Neural progenitor cell (in vitro differentiated cells): ENCODE measurements around the gene LPP. TPM values are rescaled to one million over a fixed set of nuclear protein-coding genes. Genes with fewer than 3 reads are reported as not detected.

Source experiments
- DNase-seq: peaks from one replicate; pipeline ENCODE4 v3.0.0-alpha.2; 2016; ENCODE audit warnings: low spot score
- H2AFZ ChIP-seq: fragments of 200-600 bp; sonication (generic); replicated peaks from 2 replicates; pipeline ENCODE4 v1.6.1; 2016; ENCODE audit warnings: antibody characterized with exemption
- H3F3A ChIP-seq: fragments of 200-600 bp; sonication (generic); 2 replicates; pipeline ENCODE4 v1.6.1; 2016; ENCODE audit warnings: antibody characterized with exemption, low read depth
- H3K27ac ChIP-seq: fragments of 200-600 bp; sonication (generic); 2 replicates; pipeline ENCODE4 v1.5.1; 2016; ENCODE audit warnings: mild to moderate bottlenecking
- H3K27me3 ChIP-seq: fragments of 200-600 bp; sonication (generic); 2 replicates; pipeline ENCODE4 v1.6.1; 2016; ENCODE audit warnings: mild to moderate bottlenecking, moderate library complexity
- H3K36me3 ChIP-seq: fragments of 200-600 bp; sonication (generic); 2 replicates; pipeline ENCODE4 v1.5.1; 2016
- H3K4me1 ChIP-seq: fragments of 200-600 bp; sonication (generic); 2 replicates; pipeline ENCODE4 v1.6.1; 2016; ENCODE audit warnings: mixed run types
- H3K4me2 ChIP-seq: fragments of 200-600 bp; sonication (generic); 2 replicates; pipeline ENCODE4 v1.6.1; 2016
- H3K4me3 ChIP-seq: fragments of 200-600 bp; sonication (generic); 2 replicates; pipeline ENCODE4 v1.5.1; 2016
- H3K79me2 ChIP-seq: fragments of 200-600 bp; sonication (generic); 2 replicates; pipeline ENCODE4 v1.6.1; 2016; ENCODE audit warnings: low read depth
- H3K9ac ChIP-seq: fragments of 200-600 bp; sonication (generic); 2 replicates; pipeline ENCODE4 v1.6.1; 2016
- H3K9me3 ChIP-seq: fragments of 200-600 bp; sonication (generic); 2 replicates; pipeline ENCODE4 v1.5.1; 2016; ENCODE audit warnings: low read depth
- H4K20me1 ChIP-seq: fragments of 200-600 bp; sonication (generic); 2 replicates; pipeline ENCODE4 v1.6.1; 2016; ENCODE audit warnings: low read depth
- H3K27ac Mint-ChIP-seq: 3 replicates; pipeline ENCODE4 v1.8.0; 2021; ENCODE audit warnings: mixed read lengths
- H3K27me3 Mint-ChIP-seq: 2 replicates; pipeline ENCODE4 v1.8.0; 2022; ENCODE audit warnings: low read depth, mild to moderate bottlenecking, inconsistent platforms, moderate library complexity, mixed read lengths; ENCODE audit not compliant: insufficient read depth
- H3K36me3 Mint-ChIP-seq: 3 replicates; pipeline ENCODE4 v1.8.0; 2021; ENCODE audit warnings: mixed read lengths
- H3K4me1 Mint-ChIP-seq: 3 replicates; pipeline ENCODE4 v1.8.0; 2021; ENCODE audit warnings: mixed read lengths
- H3K4me3 Mint-ChIP-seq: 3 replicates; pipeline ENCODE4 v1.8.0; 2021; ENCODE audit warnings: mild to moderate bottlenecking, moderate library complexity, mixed read lengths
- H3K9me3 Mint-ChIP-seq: 3 replicates; pipeline ENCODE4 v1.8.0; 2020; ENCODE audit warnings: mixed read lengths
- EZH2 ChIP-seq: fragments of 200-600 bp; sonication (generic); IDR thresholded peaks from 2 replicates; pipeline ENCODE4 v1.6.1; 2017; ENCODE audit warnings: antibody characterized with exemption, mild to moderate bottlenecking, moderate library complexity
- EZH2phosphoT487 ChIP-seq: fragments of 200-600 bp; sonication (generic); IDR thresholded peaks from 2 replicates; pipeline ENCODE4 v1.6.1; 2017; ENCODE audit warnings: antibody characterized with exemption
- total RNA-seq: library from RNA; depleted of rRNA; stranded (reverse); fragments of >200 nt; gene quantifications from 2 replicates; pipeline ENCODE4 v1.2.3, GENCODE V29; 2015; ENCODE audit warnings: low replicate concordance
- TF ChIP-seq, protein P1 (sequence below): fragments of 200-600 bp; sonication (generic); IDR thresholded peaks from 2 replicates; pipeline ENCODE4 v1.5.1; 2017; ENCODE audit warnings: antibody characterized with exemption, mild to moderate bottlenecking

The LPP gene
- total RNA-seq, 1 donor from 2014 or later: 18.9 TPM

DNA sequence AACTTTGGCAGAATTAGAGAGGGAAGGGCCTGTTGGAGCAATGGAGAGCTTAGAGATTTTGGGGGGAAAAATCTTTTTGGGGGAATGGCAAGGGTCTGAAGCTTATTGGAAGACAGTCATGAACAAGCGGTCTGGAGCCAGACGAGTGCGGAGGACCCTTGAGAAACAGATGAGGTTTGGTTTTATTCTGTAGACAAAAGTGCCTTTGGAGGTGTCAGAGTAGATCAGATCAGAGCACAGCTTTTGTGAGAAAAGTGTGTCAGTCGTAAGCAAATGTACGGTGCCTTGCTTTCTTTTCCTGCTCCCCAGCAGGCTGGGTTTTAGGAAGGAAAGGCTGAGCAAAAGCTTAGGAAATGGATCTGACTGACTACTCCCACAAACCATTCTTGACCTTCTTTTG lies 781.0 kb downstream of the LPP start:
- Histone ChIP-seq H3K4me1 (peaks cover 2% of the 10 kb centered on the region), H3K27me3 (no peaks in the 10 kb centered on the region)
- TF ChIP-seq, protein P1, sequence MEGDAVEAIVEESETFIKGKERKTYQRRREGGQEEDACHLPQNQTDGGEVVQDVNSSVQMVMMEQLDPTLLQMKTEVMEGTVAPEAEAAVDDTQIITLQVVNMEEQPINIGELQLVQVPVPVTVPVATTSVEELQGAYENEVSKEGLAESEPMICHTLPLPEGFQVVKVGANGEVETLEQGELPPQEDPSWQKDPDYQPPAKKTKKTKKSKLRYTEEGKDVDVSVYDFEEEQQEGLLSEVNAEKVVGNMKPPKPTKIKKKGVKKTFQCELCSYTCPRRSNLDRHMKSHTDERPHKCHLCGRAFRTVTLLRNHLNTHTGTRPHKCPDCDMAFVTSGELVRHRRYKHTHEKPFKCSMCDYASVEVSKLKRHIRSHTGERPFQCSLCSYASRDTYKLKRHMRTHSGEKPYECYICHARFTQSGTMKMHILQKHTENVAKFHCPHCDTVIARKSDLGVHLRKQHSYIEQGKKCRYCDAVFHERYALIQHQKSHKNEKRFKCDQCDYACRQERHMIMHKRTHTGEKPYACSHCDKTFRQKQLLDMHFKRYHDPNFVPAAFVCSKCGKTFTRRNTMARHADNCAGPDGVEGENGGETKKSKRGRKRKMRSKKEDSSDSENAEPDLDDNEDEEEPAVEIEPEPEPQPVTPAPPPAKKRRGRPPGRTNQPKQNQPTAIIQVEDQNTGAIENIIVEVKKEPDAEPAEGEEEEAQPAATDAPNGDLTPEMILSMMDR: no peak
- TF ChIP-seq EZH2 (no peak), EZH2phosphoT487 (no peak)

DNA sequence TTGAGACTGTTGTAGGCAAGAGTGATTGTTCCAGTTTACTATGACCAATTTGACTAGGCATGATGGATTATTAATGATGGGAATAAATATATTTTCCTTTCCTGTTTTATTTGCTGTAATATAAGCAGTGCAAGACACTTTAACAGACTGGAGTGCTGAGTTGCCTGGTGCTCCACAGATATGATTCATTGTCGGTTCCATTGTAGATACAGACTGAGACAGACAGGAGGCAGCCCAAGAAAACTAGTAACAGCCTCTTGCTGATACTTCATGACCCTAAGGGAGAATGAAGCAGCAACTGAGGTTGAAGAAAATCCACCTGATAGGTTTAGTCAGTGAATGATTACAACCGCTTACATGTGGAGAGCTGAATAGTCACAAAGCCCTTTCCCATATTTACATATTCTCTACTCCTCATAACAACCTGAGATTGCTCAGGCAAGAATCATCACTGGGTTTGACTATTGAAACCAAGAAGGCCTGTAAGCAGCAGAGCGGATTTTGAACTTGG lies 782.7 kb downstream of the LPP start:
- Histone ChIP-seq H3K27me3 (no peaks in the 10 kb centered on the region), H2AFZ (no peak overlapping the region), H3K36me3 (no peaks in the 10 kb centered on the region), H3K79me2 (no peaks in the 10 kb centered on the region), H3K9ac (no peak overlapping the region), H3K27ac (no peak overlapping the region), H4K20me1 (no peaks in the 10 kb centered on the region), H3K9me3 (no peaks in the 10 kb centered on the region), H3K4me1 (peaks cover 2% of the 10 kb centered on the region), H3K4me3 (no peak overlapping the region), H3K4me2 (no peak overlapping the region), H3F3A (no peaks in the 10 kb centered on the region)
- Mint-ChIP-seq H3K4me1 (peaks cover 7% of the 10 kb centered on the region), H3K4me3 (no peak overlapping the region), H3K27ac (no peak overlapping the region), H3K36me3 (peaks cover 2% of the 10 kb centered on the region), H3K9me3 (no peaks in the 10 kb centered on the region), H3K27me3 (no peaks in the 10 kb centered on the region)
- TF ChIP-seq, protein P1: no peak
- TF ChIP-seq EZH2phosphoT487 (no peak), EZH2 (no peak)
- no peak for DNase-seq

More for the DNA sequence above, 781.0 kb downstream of the LPP start:
- Histone ChIP-seq H3K4me3 (no peak overlapping the region), H2AFZ (no peak overlapping the region), H3K4me2 (no peak overlapping the region), H3F3A (no peaks in the 10 kb centered on the region), H3K36me3 (no peaks in the 10 kb centered on the region), H3K27ac (no peak overlapping the region), H3K9ac (no peak overlapping the region), H3K79me2 (no peaks in the 10 kb centered on the region), H3K9me3 (no peaks in the 10 kb centered on the region), H4K20me1 (no peaks in the 10 kb centered on the region)
- Mint-ChIP-seq H3K4me1 (peaks cover 12% of the 10 kb centered on the region), H3K27me3 (no peaks in the 10 kb centered on the region), H3K4me3 (no peak overlapping the region), H3K9me3 (no peaks in the 10 kb centered on the region), H3K36me3 (peaks cover 2% of the 10 kb centered on the region), H3K27ac (no peak overlapping the region)
- DNase-seq: no peak

DNA sequence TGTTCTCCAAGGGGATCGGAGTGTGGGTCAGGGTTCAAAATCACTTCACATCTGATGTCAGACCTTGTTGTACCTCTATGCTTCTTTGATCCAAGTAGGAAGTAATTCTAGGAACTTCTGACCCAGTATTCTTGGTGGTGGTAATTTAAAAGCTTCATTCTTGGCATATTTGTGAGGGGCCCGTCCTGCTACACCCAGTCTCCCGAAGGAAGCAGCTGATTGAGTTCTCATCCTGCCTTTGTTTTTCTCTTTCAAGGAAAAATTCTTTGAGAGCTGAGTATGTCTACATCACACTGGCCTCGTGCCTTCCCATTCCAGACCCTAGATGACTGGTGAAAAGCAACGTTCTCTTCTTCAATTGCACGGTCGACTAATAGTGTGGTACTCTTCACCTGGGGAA lies 783.4 kb downstream of the LPP start:
- Histone ChIP-seq H3F3A (no peaks in the 10 kb centered on the region), H3K27ac (no peak overlapping the region), H4K20me1 (no peaks in the 10 kb centered on the region), H3K79me2 (no peaks in the 10 kb centered on the region), H3K9me3 (no peaks in the 10 kb centered on the region), H3K36me3 (no peaks in the 10 kb centered on the region), H3K4me1 (peaks cover 2% of the 10 kb centered on the region), H3K9ac (no peak overlapping the region), H2AFZ (no peak overlapping the region), H3K4me2 (no peak overlapping the region), H3K27me3 (no peaks in the 10 kb centered on the region), H3K4me3 (no peak overlapping the region)
- TF ChIP-seq, protein P1: no peak
- no peak for TF ChIP-seq EZH2phosphoT487
- no peak for TF ChIP-seq EZH2
- Mint-ChIP-seq H3K27me3 (no peaks in the 10 kb centered on the region), H3K36me3 (peaks cover 2% of the 10 kb centered on the region), H3K4me1 (peaks cover 6% of the 10 kb centered on the region), H3K4me3 (no peak overlapping the region), H3K27ac (no peak overlapping the region), H3K9me3 (no peaks in the 10 kb centered on the region)
- DNase-seq: no peak
